Body of pancreas (tissue), 4 donors: Measurements from ENCODE around the gene CCDC185. TPM values are rescaled to one million over a fixed set of nuclear protein-coding genes. Genes with fewer than 3 reads are reported as not detected.

Experiments
- ATAC-seq: fragments of 150-250 bp; one replicate; pipeline ENCODE4 v1.9.1; 2016
- DNase-seq, 4 donors: peaks; one replicate each; pipeline ENCODE4 v3.0.0-alpha.2; 2019
- H3K27ac ChIP-seq, 4 donors: fragments of 200-600 bp; sonication (generic); 1 replicate in 3 of 4; 2 replicates in 1 of 4; pipeline versions ENCODE4 v1.5.1 to v1.6.1; 2016 to 2019; ENCODE audit warnings: mild to moderate bottlenecking in 1 of 4, mixed read lengths in 1 of 4, moderate library complexity in 1 of 4
- H3K27me3 ChIP-seq, 2 donors: fragments of 200-600 bp; sonication (generic); one replicate each; pipeline ENCODE4 v1.6.0; 2016; ENCODE audit warnings: mild to moderate bottlenecking in 1 of 2
- H3K36me3 ChIP-seq, 2 donors: fragments of 200-600 bp; sonication (generic); replicated peaks in 1 of 2; 2 replicates each; pipeline ENCODE4 v1.5.1; 2016; ENCODE audit warnings: low read depth in 2 of 2; ENCODE audit not compliant: insufficient read depth in 1 of 2
- H3K4me1 ChIP-seq: fragments of 200-600 bp; sonication (generic); one replicate; pipeline ENCODE4 v1.6.0; 2016
- H3K4me3 ChIP-seq, 2 donors: fragments of 200-600 bp; sonication (generic); 1 replicate in 1 of 2; 2 replicates in 1 of 2; pipeline ENCODE4 v1.5.1; 2016 to 2019
- H3K9me3 ChIP-seq, 3 donors: fragments of 200-600 bp; sonication (generic); 1 replicate in 2 of 3; 2 replicates in 1 of 3; pipeline ENCODE4 v1.5.1; 2016
- POLR2A ChIP-seq, 3 donors: fragments of 450-650 bp; IDR thresholded peaks; one replicate each; pipeline ENCODE4 v1.6.1; 2016; ENCODE audit warnings: antibody characterized with exemption in 3 of 3, mild to moderate bottlenecking in 2 of 3
- WGBS, 2 donors: methylation state at CpG; one replicate each; pipeline ENCODE4 v1.1.5; 2017; 5-methylcytosine and 5-hydroxymethylcytosine counted together
- intact Hi-C: fragments of 100-400 bp; cut with DNase I; formaldehyde crosslinking; loops from one replicate; pipeline ENCODE4 v1.15.1; 2023
- total RNA-seq, 2 donors: library from RNA; depleted of rRNA; stranded (reverse); fragments of >200 nt; gene quantifications; one replicate each; pipeline ENCODE4 v1.1.0, GENCODE V29; 2016
- TF ChIP-seq, protein P1 (sequence below), 7 experiments: fragments of 450-650 bp in 4 of 7; fragments of 200-600 bp in 3 of 7; sonication (generic) in 3 of 7; IDR thresholded peaks; one replicate each; pipeline ENCODE4 v1.5.1; 2016 to 2019; ENCODE audit warnings: antibody characterized with exemption in 7 of 7

The CCDC185 gene
- total RNA-seq, 2 donors from 2014 or later = not detected

DNA sequence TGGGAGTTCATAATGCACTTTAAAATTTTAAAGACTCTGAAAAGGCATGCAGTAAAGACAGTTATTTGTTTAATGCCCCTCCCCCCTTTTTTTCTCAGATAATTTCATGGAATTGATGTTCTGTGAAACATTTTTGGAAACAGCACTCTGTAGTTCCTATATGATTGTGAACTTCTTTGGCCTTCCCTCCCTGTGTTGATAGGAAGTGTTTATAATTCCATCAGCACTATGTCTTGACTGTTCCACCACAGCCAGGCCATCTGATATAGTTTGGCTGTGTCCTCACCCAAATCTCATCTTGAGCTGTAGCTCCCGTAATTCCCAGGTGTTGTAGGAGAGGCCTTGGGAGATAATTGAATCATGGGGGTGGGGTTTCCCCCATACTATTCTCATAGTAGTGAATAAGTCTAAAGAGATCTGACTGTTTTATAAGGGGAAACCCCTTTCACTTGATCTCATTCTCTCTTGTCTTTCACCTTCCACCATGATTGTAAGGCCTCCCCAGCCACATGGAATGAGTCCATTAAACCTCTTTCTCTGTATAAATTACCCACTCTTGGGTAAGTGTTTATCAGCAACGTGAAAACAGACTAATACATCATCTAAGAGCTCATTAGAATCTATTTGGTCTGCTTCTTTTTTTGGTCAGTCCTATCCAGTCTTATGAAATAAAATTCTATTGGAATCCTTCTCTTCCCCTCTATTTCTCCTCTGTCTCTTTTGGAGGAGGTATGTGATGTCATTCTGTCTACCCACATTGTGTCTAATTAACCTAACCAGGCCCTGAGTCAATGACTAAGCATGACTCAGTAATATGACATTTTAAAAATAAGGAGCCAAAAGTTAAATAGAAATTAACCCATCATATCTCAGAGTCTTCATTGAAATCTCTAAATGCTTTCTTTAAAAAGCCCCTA, 8.9 kb downstream of the CCDC185 start:
- no peaks in the 10 kb centered on the region for H3K9me3 ChIP-seq
- no peaks in the 10 kb centered on the region for H3K36me3 ChIP-seq
- H3K27ac ChIP-seq = no peak overlapping the region
- DNase-seq (no peak), ATAC-seq (no peak)
- H3K4me1 ChIP-seq = no peaks in the 10 kb centered on the region
- intact Hi-C loops = no loop called here
- H3K27me3 ChIP-seq = no peaks in the 10 kb centered on the region
- WGBS, 2 donors = 58 to 70% methylated on average over 2 of the region's 2 CpGs
- H3K4me3 ChIP-seq = no peak overlapping the region
- TF ChIP-seq POLR2A (IDR thresholded peaks at IDR 0.05) = no peak
- TF ChIP-seq, protein P1, sequence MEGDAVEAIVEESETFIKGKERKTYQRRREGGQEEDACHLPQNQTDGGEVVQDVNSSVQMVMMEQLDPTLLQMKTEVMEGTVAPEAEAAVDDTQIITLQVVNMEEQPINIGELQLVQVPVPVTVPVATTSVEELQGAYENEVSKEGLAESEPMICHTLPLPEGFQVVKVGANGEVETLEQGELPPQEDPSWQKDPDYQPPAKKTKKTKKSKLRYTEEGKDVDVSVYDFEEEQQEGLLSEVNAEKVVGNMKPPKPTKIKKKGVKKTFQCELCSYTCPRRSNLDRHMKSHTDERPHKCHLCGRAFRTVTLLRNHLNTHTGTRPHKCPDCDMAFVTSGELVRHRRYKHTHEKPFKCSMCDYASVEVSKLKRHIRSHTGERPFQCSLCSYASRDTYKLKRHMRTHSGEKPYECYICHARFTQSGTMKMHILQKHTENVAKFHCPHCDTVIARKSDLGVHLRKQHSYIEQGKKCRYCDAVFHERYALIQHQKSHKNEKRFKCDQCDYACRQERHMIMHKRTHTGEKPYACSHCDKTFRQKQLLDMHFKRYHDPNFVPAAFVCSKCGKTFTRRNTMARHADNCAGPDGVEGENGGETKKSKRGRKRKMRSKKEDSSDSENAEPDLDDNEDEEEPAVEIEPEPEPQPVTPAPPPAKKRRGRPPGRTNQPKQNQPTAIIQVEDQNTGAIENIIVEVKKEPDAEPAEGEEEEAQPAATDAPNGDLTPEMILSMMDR (IDR thresholded peaks at IDR 0.05) = no peak

GRCh38 chr1:223402790-223403142, 9.6 kb downstream of the CCDC185 start:
- Histone ChIP-seq H3K4me1 (no peaks in the 10 kb centered on the region), H3K4me3 (no peak overlapping the region), H3K9me3 (no peaks in the 10 kb centered on the region), H3K27me3 (no peaks in the 10 kb centered on the region), H3K36me3 (no peaks in the 10 kb centered on the region), H3K27ac (no peak overlapping the region)
- ATAC-seq (no peak), DNase-seq (no peak)
- intact Hi-C loops = no loop called here
- no peak for TF ChIP-seq POLR2A (IDR thresholded peaks at IDR 0.05)
- TF ChIP-seq, protein P1 (IDR thresholded peaks at IDR 0.05) = no peak
- 70 to 81% methylated on average over 2 of the region's 2 CpGs for WGBS, 2 donors

DNA sequence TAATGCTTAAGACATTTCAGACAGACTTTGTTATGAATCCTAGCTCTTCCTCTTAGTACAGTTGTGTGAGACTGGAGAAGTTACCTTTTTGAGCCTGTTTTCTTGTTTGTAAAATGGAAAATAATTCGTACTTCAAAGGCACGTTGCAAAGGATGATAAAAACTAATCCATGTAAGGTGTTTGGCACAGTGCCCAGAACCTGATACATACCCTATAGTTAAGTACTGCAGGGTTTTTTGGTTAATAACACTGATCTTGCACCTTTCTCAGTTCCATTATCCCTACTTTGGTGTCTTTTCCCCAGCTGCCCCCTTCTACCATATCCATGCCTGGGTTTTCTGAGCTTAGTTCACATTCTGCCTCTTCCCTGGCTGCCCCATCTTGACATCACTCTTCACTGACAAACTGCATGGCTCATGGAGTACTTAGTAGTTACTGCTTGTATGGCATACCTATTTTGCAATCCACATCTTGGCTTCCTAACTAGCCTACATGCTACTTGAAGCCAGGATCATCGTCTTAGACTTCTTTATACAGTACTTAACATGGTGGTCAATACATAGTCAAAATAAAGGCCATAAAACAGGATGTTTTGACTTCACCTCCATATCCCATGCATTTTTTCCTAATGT, 10.1 kb downstream of the CCDC185 start:
- Histone ChIP-seq H3K27me3 (no peaks in the 10 kb centered on the region), H3K27ac (no peak overlapping the region), H3K9me3 (no peaks in the 10 kb centered on the region), H3K4me1 (peaks cover 2% of the 10 kb centered on the region), H3K36me3 (no peaks in the 10 kb centered on the region), H3K4me3 (no peak overlapping the region)
- intact Hi-C loops = no loop called here
- TF ChIP-seq, protein P1 (IDR thresholded peaks at IDR 0.05) = no peak
- TF ChIP-seq POLR2A (IDR thresholded peaks at IDR 0.05) = no peak
- no peak for ATAC-seq
- no peak for DNase-seq
- WGBS, 2 donors = 51 to 59% methylated on average over 3 of the region's 3 CpGs

- no peak for ATAC-seq
Measured at GRCh38 chr1:223405507-223405906, 12.3 kb downstream of the CCDC185 start.

More at GRCh38 chr1:223405507-223405906, 12.3 kb downstream of the CCDC185 start:
- Histone ChIP-seq H3K27ac (no peak overlapping the region), H3K27me3 (no peaks in the 10 kb centered on the region), H3K4me1 (peaks cover 5% of the 10 kb centered on the region), H3K4me3 (no peak overlapping the region), H3K36me3 (no peaks in the 10 kb centered on the region), H3K9me3 (no peaks in the 10 kb centered on the region)
- no peak for DNase-seq
- TF ChIP-seq POLR2A (IDR thresholded peaks at IDR 0.05) = no peak
- TF ChIP-seq, protein P1 (IDR thresholded peaks at IDR 0.05) = no peak
- 89 to 90% methylated on average over 3 of the region's 3 CpGs for WGBS, 2 donors
- intact Hi-C loops = no loop called here
